Loucy (cell line): Measurements from ENCODE around the gene TBX15.

Experiments used
- H2AFZ ChIP-seq: fragments of 200-600 bp; sonication (generic); 2 replicates; pipeline ENCODE4 v1.6.0; 2016; ENCODE audit warnings: antibody characterized with exemption, mild to moderate bottlenecking, low read length, moderate library complexity
- H3F3A ChIP-seq: fragments of 200-600 bp; 2 replicates; pipeline ENCODE4 v1.6.0; 2016; ENCODE audit warnings: antibody characterized with exemption, low read depth, mild to moderate bottlenecking
- H3K27me3 ChIP-seq: fragments of 200-600 bp; sonication (generic); 2 replicates; pipeline ENCODE4 v1.6.1; 2014; ENCODE audit warnings: low read length, mild to moderate bottlenecking; ENCODE audit not compliant: insufficient read depth, poor library complexity, severe bottlenecking
- H3K36me3 ChIP-seq: fragments of 200-600 bp; sonication (generic); 2 replicates; pipeline ENCODE4 v1.6.1; 2016; ENCODE audit warnings: low read length; ENCODE audit not compliant: insufficient read depth
- H3K4me1 ChIP-seq: fragments of 200-600 bp; sonication (generic); 2 replicates; pipeline ENCODE4 v1.5.1; 2014; ENCODE audit warnings: low read length, mild to moderate bottlenecking; ENCODE audit not compliant: insufficient read depth, poor library complexity, severe bottlenecking
- H3K4me2 ChIP-seq: fragments of 200-600 bp; sonication (generic); 2 replicates; pipeline ENCODE4 v1.6.0; 2014; ENCODE audit warnings: antibody characterized with exemption, low read length, low read depth, mild to moderate bottlenecking; ENCODE audit not compliant: poor library complexity, severe bottlenecking
- H3K4me3 ChIP-seq: fragments of 200-600 bp; sonication (generic); 2 replicates; pipeline ENCODE4 v1.5.1; 2014; ENCODE audit warnings: low read length, mild to moderate bottlenecking, mixed read lengths; ENCODE audit not compliant: poor library complexity, severe bottlenecking
- H3K79me2 ChIP-seq: fragments of 200-600 bp; sonication (generic); 2 replicates; pipeline ENCODE4 v1.6.1; 2014; ENCODE audit warnings: low read length; ENCODE audit not compliant: insufficient read depth
- H3K9ac ChIP-seq: fragments of 200-600 bp; sonication (generic); 2 replicates; pipeline ENCODE4 v1.6.0; 2014; ENCODE audit warnings: mild to moderate bottlenecking, low read depth, low read length, moderate library complexity; ENCODE audit not compliant: poor library complexity, severe bottlenecking
- H3K9me2 ChIP-seq: fragments of 200-600 bp; sonication (generic); replicated peaks from 2 replicates; pipeline ENCODE4 v1.6.1; 2016; ENCODE audit warnings: low read depth, low read length, mixed read lengths
- H3K9me3 ChIP-seq: fragments of 200-600 bp; sonication (generic); 2 replicates; pipeline ENCODE4 v1.6.1; 2014; ENCODE audit warnings: mild to moderate bottlenecking, antibody characterized with exemption, low read length, low read depth; ENCODE audit not compliant: insufficient read depth
- H4K20me1 ChIP-seq: fragments of 200-600 bp; sonication (generic); 2 replicates; pipeline ENCODE4 v1.6.0; 2014; ENCODE audit warnings: antibody characterized with exemption, low read length, mild to moderate bottlenecking; ENCODE audit not compliant: insufficient read depth, poor library complexity, severe bottlenecking
- CTCF ChIP-seq: fragments of 200-600 bp; sonication (generic); conservative IDR thresholded peaks from 2 replicates; pipeline ENCODE4 v1.5.1; 2014; ENCODE audit warnings: mild to moderate bottlenecking, antibody characterized with exemption, low read length
- EZH2phosphoT487 ChIP-seq: fragments of 200-600 bp; IDR thresholded peaks from 2 replicates; pipeline ENCODE4 v1.6.1; 2018; ENCODE audit warnings: antibody characterized with exemption, mild to moderate bottlenecking, moderate library complexity, borderline replicate concordance

Gene TBX15

GRCh38 chr1:118866330-118866729 lies 121.8 kb downstream of the TBX15 start:
- TF ChIP-seq EZH2phosphoT487 (no peak), CTCF (no peak)
- no peaks in the 10 kb centered on the region for H3K79me2 ChIP-seq
- no peaks in the 10 kb centered on the region for H3F3A ChIP-seq

GRCh38 chr1:118863688-118864087 lies 124.5 kb downstream of the TBX15 start:
- no peaks in the 10 kb centered on the region for H3K36me3 ChIP-seq
- H3K9me3 ChIP-seq = no peaks in the 10 kb centered on the region; the same call in 1 of the 2 replicates
- no peaks in the 10 kb centered on the region for H3K9me2 ChIP-seq
- no peaks in the 10 kb centered on the region for H3K27me3 ChIP-seq
- no peaks in the 10 kb centered on the region for H3K4me1 ChIP-seq
- H3K9ac ChIP-seq = no peak overlapping the region
- H3F3A ChIP-seq = no peaks in the 10 kb centered on the region
- no peak overlapping the region for H2AFZ ChIP-seq
- no peak overlapping the region for H3K4me3 ChIP-seq
- H3K79me2 ChIP-seq = no peaks in the 10 kb centered on the region
- no peaks in the 10 kb centered on the region for H4K20me1 ChIP-seq
- TF ChIP-seq EZH2phosphoT487 (no peak), CTCF (no peak)
- H3K4me2 ChIP-seq = no peak overlapping the region

More at GRCh38 chr1:118866330-118866729, 121.8 kb downstream of the TBX15 start:
- H3K9me3 ChIP-seq = no peaks in the 10 kb centered on the region; the same call in 1 of the 2 replicates
- H3K4me2 ChIP-seq = no peak overlapping the region
- H3K4me1 ChIP-seq = no peaks in the 10 kb centered on the region
- H3K36me3 ChIP-seq = no peaks in the 10 kb centered on the region
- no peaks in the 10 kb centered on the region for H3K27me3 ChIP-seq
- H3K9me2 ChIP-seq = no peaks in the 10 kb centered on the region
- no peaks in the 10 kb centered on the region for H4K20me1 ChIP-seq
- no peak overlapping the region for H3K4me3 ChIP-seq
- H3K9ac ChIP-seq = no peak overlapping the region
- no peak overlapping the region for H2AFZ ChIP-seq

GRCh38 chr1:118862755-118863154 lies 125.4 kb downstream of the TBX15 start:
- H4K20me1 ChIP-seq = no peaks in the 10 kb centered on the region
- H3K36me3 ChIP-seq = no peaks in the 10 kb centered on the region
- H3K9me2 ChIP-seq = no peaks in the 10 kb centered on the region
- H3K27me3 ChIP-seq = no peaks in the 10 kb centered on the region
- H2AFZ ChIP-seq = no peak overlapping the region
- TF ChIP-seq EZH2phosphoT487 (no peak), CTCF (no peak)
- no peak overlapping the region for H3K4me3 ChIP-seq
- H3K79me2 ChIP-seq = no peaks in the 10 kb centered on the region
- no peaks in the 10 kb centered on the region for H3K4me1 ChIP-seq
- no peak overlapping the region for H3K4me2 ChIP-seq
- H3K9me3 ChIP-seq = no peaks in the 10 kb centered on the region
- no peak overlapping the region for H3K9ac ChIP-seq
- H3F3A ChIP-seq = no peaks in the 10 kb centered on the region
